Keratinocyte (primary cell): ENCODE measurements around the gene BTNL8.

Experiments
- EZH2 ChIP-seq: IDR thresholded peaks from one replicate; pipeline ENCODE4 v1.6.1; 2012; ENCODE audit warnings: inconsistent platforms, mild to moderate bottlenecking, low read length, moderate library complexity
- TF ChIP-seq, protein P1 (sequence below), 3 experiments: IDR thresholded peaks in 1 of 3; conservative IDR thresholded peaks in 1 of 3; optimal IDR thresholded peaks in 1 of 3; 2 replicates in 2 of 3; 3 replicates in 1 of 3; pipeline versions ENCODE3 to v1.5.1; 2011; ENCODE audit warnings: low read length in 3 of 3, mild to moderate bottlenecking in 3 of 3, moderate library complexity in 2 of 3, control low read depth in 1 of 3, inconsistent platforms in 1 of 3; ENCODE audit not compliant: insufficient read depth in 2 of 3; ENCODE audit errors: extremely low read depth in 1 of 3

GRCh38 chr5:180853848-180854176 is 45.1 kb upstream of the BTNL8 start:
- TF ChIP-seq, protein P1, sequence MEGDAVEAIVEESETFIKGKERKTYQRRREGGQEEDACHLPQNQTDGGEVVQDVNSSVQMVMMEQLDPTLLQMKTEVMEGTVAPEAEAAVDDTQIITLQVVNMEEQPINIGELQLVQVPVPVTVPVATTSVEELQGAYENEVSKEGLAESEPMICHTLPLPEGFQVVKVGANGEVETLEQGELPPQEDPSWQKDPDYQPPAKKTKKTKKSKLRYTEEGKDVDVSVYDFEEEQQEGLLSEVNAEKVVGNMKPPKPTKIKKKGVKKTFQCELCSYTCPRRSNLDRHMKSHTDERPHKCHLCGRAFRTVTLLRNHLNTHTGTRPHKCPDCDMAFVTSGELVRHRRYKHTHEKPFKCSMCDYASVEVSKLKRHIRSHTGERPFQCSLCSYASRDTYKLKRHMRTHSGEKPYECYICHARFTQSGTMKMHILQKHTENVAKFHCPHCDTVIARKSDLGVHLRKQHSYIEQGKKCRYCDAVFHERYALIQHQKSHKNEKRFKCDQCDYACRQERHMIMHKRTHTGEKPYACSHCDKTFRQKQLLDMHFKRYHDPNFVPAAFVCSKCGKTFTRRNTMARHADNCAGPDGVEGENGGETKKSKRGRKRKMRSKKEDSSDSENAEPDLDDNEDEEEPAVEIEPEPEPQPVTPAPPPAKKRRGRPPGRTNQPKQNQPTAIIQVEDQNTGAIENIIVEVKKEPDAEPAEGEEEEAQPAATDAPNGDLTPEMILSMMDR (optimal IDR thresholded peaks at IDR 0.05 in 1 of 3, IDR thresholded peaks at IDR 0.05 in 1 of 3, conservative IDR thresholded peaks at IDR 0.05 in 1 of 3; ENCODE audit: extremely low read depth in 1 of 3, insufficient read depth in 2 of 3, low read length in 3 of 3), result no peak
- TF ChIP-seq EZH2, result no peak
